NCI-H146 treated with DMSO at 0.1 percent for 48 hours (cell line): Measurements from ENCODE around the gene RAPGEF2.

Experiments
- DNase-seq: peaks from one replicate; lab custom pipeline; 2025; ENCODE audit not compliant: unreplicated experiment; lab: John Stamatoyannopoulos, UW

Gene RAPGEF2

GRCh38 chr4:159188646-159189045 is 85.8 kb downstream of the RAPGEF2 start:
- DNase-seq: no peak

GRCh38 chr4:159190651-159191050 is 87.8 kb downstream of the RAPGEF2 start:
- no peak for DNase-seq

- DNase-seq: no peak
Measured at GRCh38 chr4:159191989-159192388, 89.1 kb downstream of the RAPGEF2 start.

GRCh38 chr4:159193046-159193620 is 90.3 kb downstream of the RAPGEF2 start:
- no peak for DNase-seq

- DNase-seq: no peak
Measured at GRCh38 chr4:159195361-159195769, 92.5 kb downstream of the RAPGEF2 start.

GRCh38 chr4:159197260-159197884 is 94.5 kb downstream of the RAPGEF2 start:
- no peak for DNase-seq

- DNase-seq: no peak
Measured at GRCh38 chr4:159197885-159198269, 95.0 kb downstream of the RAPGEF2 start.

GRCh38 chr4:159199826-159200225 is 96.9 kb downstream of the RAPGEF2 start:
- no peak for DNase-seq

GRCh38 chr4:159201168-159201567 is 98.3 kb downstream of the RAPGEF2 start:
- DNase-seq: no peak

- DNase-seq: no peak
Measured at GRCh38 chr4:159204566-159204965, 101.7 kb downstream of the RAPGEF2 start.

- DNase-seq: no peak
Measured at GRCh38 chr4:159205466-159205865, 102.6 kb downstream of the RAPGEF2 start.

- DNase-seq: no peak
Measured at GRCh38 chr4:159206427-159206871, 103.6 kb downstream of the RAPGEF2 start.

- no peak for DNase-seq
Measured at GRCh38 chr4:159209249-159209648, 106.4 kb downstream of the RAPGEF2 start.

- no peak for DNase-seq
Measured at GRCh38 chr4:159210975-159211374, 108.1 kb downstream of the RAPGEF2 start.

- DNase-seq: no peak
Measured at GRCh38 chr4:159212675-159213293, 109.9 kb downstream of the RAPGEF2 start.

- no peak for DNase-seq
Measured at GRCh38 chr4:159216834-159217233, 114.0 kb downstream of the RAPGEF2 start.

GRCh38 chr4:159219862-159220261 is 117.0 kb downstream of the RAPGEF2 start:
- DNase-seq: no peak

GRCh38 chr4:159220353-159220752 is 117.5 kb downstream of the RAPGEF2 start:
- no peak for DNase-seq

GRCh38 chr4:159221280-159221679 is 118.4 kb downstream of the RAPGEF2 start:
- DNase-seq: no peak

- DNase-seq: no peak
Measured at GRCh38 chr4:159222043-159222552, 119.2 kb downstream of the RAPGEF2 start.

- DNase-seq: no peak
Measured at GRCh38 chr4:159224408-159224807, 121.5 kb downstream of the RAPGEF2 start.

- no peak for DNase-seq
Measured at GRCh38 chr4:159227378-159227777, 124.5 kb downstream of the RAPGEF2 start.
